Ovary (tissue), 9 donors: ENCODE data around the gene RPS6KA4. TPM values are rescaled to one million over a fixed set of nuclear protein-coding genes. Genes with fewer than 3 reads are reported as not detected.
"Not testable (repeated sequence)": the region's sequence is repeated elsewhere in the genome, so short reads cannot be mapped to it uniquely, and the experiment has no call there.

Experiments
- DNase-seq, 5 donors: peaks; one replicate each; pipeline ENCODE4 v3.0.0-alpha.2; 2019 to 2020
- H3K27ac ChIP-seq, 2 donors: fragments of 200-600 bp; one replicate each; pipeline versions ENCODE4 v1.5.1 to v1.8.0; 2019 to 2022
- H3K27me3 ChIP-seq: fragments of 200-600 bp; one replicate; pipeline ENCODE4 v1.8.0; 2022
- H3K36me3 ChIP-seq: fragments of 200-600 bp; sonication (generic); one replicate; pipeline ENCODE4 v1.5.1; 2019
- H3K4me1 ChIP-seq: one replicate; pipeline ENCODE4 v1.8.1; 2013; ENCODE audit warnings: mild to moderate bottlenecking, moderate library complexity; ENCODE audit not compliant: insufficient read depth
- H3K4me3 ChIP-seq: fragments of 200-600 bp; sonication (generic); one replicate; pipeline ENCODE4 v1.5.1; 2017
- H3K9me3 ChIP-seq, 2 donors: fragments of 200-600 bp in 1 of 2; sonication (generic) in 1 of 2; one replicate each; pipeline versions ENCODE4 v1.5.1 to v1.8.1; 2013 to 2019; ENCODE audit warnings: mild to moderate bottlenecking in 1 of 2, moderate library complexity in 1 of 2
- CTCF ChIP-seq, 3 donors: fragments of 450-650 bp in 2 of 3; fragments of 200-600 bp in 1 of 3; IDR thresholded peaks; one replicate each; pipeline versions ENCODE4 v1.5.1 to v1.8.0; 2016 to 2022; ENCODE audit warnings: antibody characterized with exemption in 3 of 3, mild to moderate bottlenecking in 1 of 3
- EP300 ChIP-seq: sonication (generic); formaldehyde crosslinking; IDR thresholded peaks from one replicate; pipeline ENCODE4 v1.6.1; 2017; ENCODE audit warnings: antibody characterized with exemption
- POLR2A ChIP-seq: fragments of 450-650 bp; IDR thresholded peaks from one replicate; pipeline ENCODE4 v1.6.1; 2017; ENCODE audit warnings: antibody characterized with exemption, mild to moderate bottlenecking, moderate library complexity
- WGBS, 3 donors: extraction: QIAGEN DNeasy Blood & Tissue Kit in 1 of 3; methylation state at CpG; one replicate each; pipeline versions ENCODE4 v1.1.5 to v1.1.7; 2013 to 2017; 5-methylcytosine and 5-hydroxymethylcytosine counted together
- intact Hi-C, 4 donors: fragments of 100-400 bp; cut with DNase I; formaldehyde crosslinking; loops; one replicate each; pipeline versions ENCODE4 v1.11.0 to v1.15.1; 2022 to 2023
- microRNA counts: library from miRNA; unstranded; fragments of <30 nt; microRNA quantifications from one replicate; lab custom pipeline; 2016
- microRNA-seq, 3 donors: library from miRNA; unstranded; fragments of <30 nt; microRNA quantifications; one replicate each; pipeline versions ENCODE4 to v1.2.0, GENCODE V29; 2019 to 2020
- polyA plus RNA-seq, 2 donors: library from polyadenylated mRNA; stranded (reverse); fragments of 200-250 nt in 1 of 2; fragments of 350-450 nt in 1 of 2; fragmentation: Illumina TruSeq in 1 of 2; extraction: RNeasy Lipid Tissue Mini Kit (QIAGEN cat#74804) in 1 of 2; gene quantifications; one replicate each; pipeline ENCODE4 v1.2.3, GENCODE V29; 2013 to 2014
- small RNA-seq: library from RNA; depleted of rRNA; stranded (forward); fragments of <200 nt; gene quantifications from one replicate; pipeline ENCODE3, GENCODE V24; 2016
- total RNA-seq, 7 donors: library from RNA; depleted of rRNA in 2 of 7; stranded (reverse); fragments of >200 nt in 2 of 7; fragmentation: NEBNext Ultra II Directional in 3 of 7; extraction: Animal tissue kit (Norgen Biotek cat#: 25700) in 3 of 7; gene quantifications; one replicate each; pipeline versions ENCODE4 v1.1.0 to v1.2.4, GENCODE V29; 2016 to 2023
- donor health status: DM: no; HTN: no; CAD: no; lungs with moderate emphysema.
- donor health status: DM: no; HTN: no; CAD: no.
- donor health status: Bipolar disorder and iron deficiency.
- donor health status: DM: yes; HTN: yes; CAD: no.
- donor health status: DM: no; HTN: no; CAD: no.
- donor health status: DM: yes; HTN: yes; CAD: no.

The RPS6KA4 gene
- total and polyA plus RNA-seq, 9 donors: 4.0 to 31.4 (median 14.9) TPM

GRCh38 chr11:64415996-64416728 lies 57.2 kb downstream of the RPS6KA4 start:
- Histone ChIP-seq H3K4me1 (no peaks in the 10 kb centered on the region), H3K4me3 (no peak overlapping the region), H3K36me3 (no peaks in the 10 kb centered on the region), H3K27me3 (no peaks in the 10 kb centered on the region), H3K9me3 (no peaks in the 10 kb centered on the region), H3K27ac (no peak overlapping the region)
- DNase-seq: no peak
- TF ChIP-seq POLR2A (no peak), EP300 (no peak), CTCF (IDR thresholded peaks at IDR 0.05) (no peak)
- intact Hi-C loops: no loop called here
- 81 to 89% (median 82%) methylated on average over 9 of the region's 9 CpGs for WGBS, 3 donors

GRCh38 chr11:64418233-64418632 lies 59.3 kb downstream of the RPS6KA4 start:
- H3K27me3 ChIP-seq, H3K4me1 ChIP-seq, H3K4me3 ChIP-seq, H3K27ac ChIP-seq, H3K9me3 ChIP-seq, H3K36me3 ChIP-seq, intact Hi-C loops, DNase-seq: not testable (repeated sequence)
- 89 to 93% (median 90%) methylated on average over 7 of the region's 7 CpGs for WGBS, 3 donors

GRCh38 chr11:64419257-64419790 lies 60.4 kb downstream of the RPS6KA4 start:
- no peaks in the 10 kb centered on the region for H3K9me3 ChIP-seq
- H3K27me3 ChIP-seq: no peaks in the 10 kb centered on the region
- no peak for DNase-seq
- H3K4me3 ChIP-seq: no peak overlapping the region
- no peaks in the 10 kb centered on the region for H3K36me3 ChIP-seq
- no peak for TF ChIP-seq EP300
- TF ChIP-seq POLR2A: no peak
- TF ChIP-seq CTCF (IDR thresholded peaks at IDR 0.05): no peak
- H3K27ac ChIP-seq: no peak overlapping the region
- WGBS, 3 donors: 88 to 94% (median 94%) methylated on average over 11 of the region's 11 CpGs
- intact Hi-C loops: no loop called here
- no peaks in the 10 kb centered on the region for H3K4me1 ChIP-seq

DNA sequence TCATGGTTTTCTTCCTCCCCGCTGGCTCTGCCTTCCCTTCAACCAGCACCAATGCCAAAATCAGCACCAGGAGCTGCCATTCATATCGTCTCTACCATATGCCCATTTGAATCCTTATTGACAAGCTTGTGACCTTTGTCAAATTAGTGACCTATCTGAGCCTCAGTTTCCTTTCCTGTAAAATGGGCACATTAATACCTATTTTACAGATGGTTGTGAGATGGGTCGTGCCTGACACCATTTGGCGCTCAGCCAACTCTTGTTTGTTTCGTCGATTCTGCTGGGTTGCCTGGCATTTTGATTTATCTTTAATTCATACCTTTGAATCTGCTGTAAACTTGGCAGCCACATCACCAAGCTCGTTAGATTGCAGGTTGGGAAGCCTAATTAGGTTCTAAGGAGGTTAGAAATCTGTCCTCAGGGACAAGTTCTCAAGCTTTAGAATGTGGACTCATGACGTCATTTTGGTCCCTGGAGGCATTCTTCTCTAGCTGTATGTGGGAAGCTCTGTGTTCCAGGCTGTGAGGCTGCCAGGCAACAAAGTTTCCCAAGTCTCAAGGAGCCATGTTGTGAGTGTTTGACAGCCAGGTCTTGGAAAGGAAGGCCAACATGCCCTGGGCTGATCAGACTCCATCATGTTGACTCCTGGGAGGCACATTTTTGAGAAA lies 61.0 kb downstream of the RPS6KA4 start:
- WGBS, 3 donors: 54 to 59% (median 55%) methylated on average over 8 of the region's 8 CpGs
- H3K27me3 ChIP-seq: no peaks in the 10 kb centered on the region
- intact Hi-C loops: no loop called here

More for the DNA sequence above, 61.0 kb downstream of the RPS6KA4 start:
- TF ChIP-seq CTCF (IDR thresholded peaks at IDR 0.05) (no peak), POLR2A (no peak), EP300 (no peak)
- no peak for DNase-seq
- Histone ChIP-seq H3K27ac (no peak overlapping the region), H3K4me3 (no peak overlapping the region), H3K9me3 (no peaks in the 10 kb centered on the region), H3K36me3 (no peaks in the 10 kb centered on the region), H3K4me1 (no peaks in the 10 kb centered on the region)

MicroRNAs encoded within 50 kb of the gene (microRNA counts, 767-probe panel; counts per million panel counts)
- microRNA hsa-miR-1237 (lab: Ali Mortazavi, UCI): 530 counts per million, percentile 78 among the panel's probes with 10 or more counts

Small RNA genes within 50 kb of the gene (microRNA-seq; reads per million reads assigned to microRNA genes)
- gene MIR1237 (0 to 0.63 (median 0.18) reads per million in 3 donors), gene MIR7155 (0 to 0.18 (median 0.16) reads per million in 3 donors)

Small RNA genes within 50 kb of the gene (small RNA-seq; reads per million reads assigned to genes)
- gene MIR1237: not detected
- gene MIR7155: not detected

Other genes with a start within 250 kb of the RPS6KA4 start
- gene MACROD1, start 193.0 kb upstream of the RPS6KA4 start, total RNA-seq: 10 to 100 TPM; 24.9 to 50.2 (median 34.2) TPM
- gene MACROD1, start 193.0 kb upstream of the RPS6KA4 start, polyA plus RNA-seq: 10 to 100 TPM; 21.1 to 24.1 TPM
- gene STIP1, start 173.0 kb upstream of the RPS6KA4 start, total RNA-seq: 100 to 1,000 TPM in 4 of 7 donors, 10 to 100 TPM in 3; 56.8 to 178 (median 111) TPM
- gene STIP1, start 173.0 kb upstream of the RPS6KA4 start, polyA plus RNA-seq: 100 to 1,000 TPM in 1 of 2 donors, 10 to 100 TPM in 1; 48.4 to 238 TPM
- 10 to 100 TPM in 2 of 7 donors, 1 to 10 TPM in 5; 3.7 to 19.7 (median 7.5) TPM for gene FERMT3, start 152.4 kb upstream of the RPS6KA4 start, total RNA-seq
- gene FERMT3, start 152.4 kb upstream of the RPS6KA4 start, polyA plus RNA-seq: 1 to 10 TPM; 2.2 to 6.4 TPM
- 10 to 100 TPM; 23.4 to 41.4 (median 32.6) TPM for gene TRPT1, start 133.0 kb upstream of the RPS6KA4 start, total RNA-seq
- 10 to 100 TPM; 16.6 to 37.4 TPM for gene TRPT1, start 133.0 kb upstream of the RPS6KA4 start, polyA plus RNA-seq
- 10 to 100 TPM; 31.8 to 52.7 (median 42.2) TPM for gene NUDT22, start 132.9 kb upstream of the RPS6KA4 start, total RNA-seq
- 10 to 100 TPM in 1 of 2 donors, 1 to 10 TPM in 1; 4.8 to 32.3 TPM for gene NUDT22, start 132.9 kb upstream of the RPS6KA4 start, polyA plus RNA-seq
- gene DNAJC4, start 128.6 kb upstream of the RPS6KA4 start, total RNA-seq: 10 to 100 TPM; 25.0 to 62.2 (median 43.1) TPM
- gene DNAJC4, start 128.6 kb upstream of the RPS6KA4 start, polyA plus RNA-seq: 10 to 100 TPM; 28.8 to 69.1 TPM
- gene VEGFB, start 124.6 kb upstream of the RPS6KA4 start, total RNA-seq: 100 to 1,000 TPM in 5 of 7 donors, 10 to 100 TPM in 2; 27.4 to 164 (median 125) TPM
- 100 to 1,000 TPM in 1 of 2 donors, 10 to 100 TPM in 1; 81.9 to 124 TPM for gene VEGFB, start 124.6 kb upstream of the RPS6KA4 start, polyA plus RNA-seq
- 10 to 100 TPM; 41.4 to 88.0 (median 49.5) TPM for gene FKBP2, start 118.1 kb upstream of the RPS6KA4 start, total RNA-seq
- 100 to 1,000 TPM in 1 of 2 donors, 10 to 100 TPM in 1; 25.1 to 132 TPM for gene FKBP2, start 118.1 kb upstream of the RPS6KA4 start, polyA plus RNA-seq
- gene PPP1R14B, start 112.2 kb upstream of the RPS6KA4 start, total RNA-seq: 10 to 100 TPM; 27.8 to 71.3 (median 60.3) TPM
- 10 to 100 TPM; 15.1 to 36.0 TPM for gene PPP1R14B, start 112.2 kb upstream of the RPS6KA4 start, polyA plus RNA-seq
- 10 to 100 TPM; 13.5 to 44.8 (median 29.9) TPM for gene PLCB3, start 107.6 kb upstream of the RPS6KA4 start, total RNA-seq
- gene PLCB3, start 107.6 kb upstream of the RPS6KA4 start, polyA plus RNA-seq: 10 to 100 TPM in 1 of 2 donors, 1 to 10 TPM in 1; 5.3 to 16.9 TPM
- gene BAD, start 74.5 kb upstream of the RPS6KA4 start, total RNA-seq: 100 to 1,000 TPM in 1 of 7 donors, 10 to 100 TPM in 6; 54.8 to 125 (median 63.6) TPM
- 10 to 100 TPM in 1 of 2 donors, 1 to 10 TPM in 1; 3.4 to 81.9 TPM for gene BAD, start 74.5 kb upstream of the RPS6KA4 start, polyA plus RNA-seq
- 10 to 100 TPM in 6 of 7 donors, 1 to 10 TPM in 1; 9.1 to 30.9 (median 23.8) TPM for gene GPR137, start 73.3 kb upstream of the RPS6KA4 start, total RNA-seq
- 10 to 100 TPM in 1 of 2 donors, 1 to 10 TPM in 1; 3.1 to 23.2 TPM for gene GPR137, start 73.3 kb upstream of the RPS6KA4 start, polyA plus RNA-seq
- gene KCNK4, start 67.9 kb upstream of the RPS6KA4 start, total RNA-seq: not detected
- not detected for gene KCNK4, start 67.9 kb upstream of the RPS6KA4 start, polyA plus RNA-seq
- not detected for gene CATSPERZ, start 58.8 kb upstream of the RPS6KA4 start, total RNA-seq
- gene CATSPERZ, start 58.8 kb upstream of the RPS6KA4 start, polyA plus RNA-seq: not detected
- gene ESRRA, start 53.6 kb upstream of the RPS6KA4 start, total RNA-seq: 10 to 100 TPM in 6 of 7 donors, 1 to 10 TPM in 1; 9.2 to 17.4 (median 15.7) TPM
- gene ESRRA, start 53.6 kb upstream of the RPS6KA4 start, polyA plus RNA-seq: 10 to 100 TPM in 1 of 2 donors, 1 to 10 TPM in 1; 2.3 to 11.9 TPM
- gene TRMT112, start 41.6 kb upstream of the RPS6KA4 start, total RNA-seq: 100 to 1,000 TPM; 207 to 432 (median 275) TPM
- 100 to 1,000 TPM; 272 to 383 TPM for gene TRMT112, start 41.6 kb upstream of the RPS6KA4 start, polyA plus RNA-seq
- 100 to 1,000 TPM; 160 to 400 (median 192) TPM for gene PRDX5, start 41.0 kb upstream of the RPS6KA4 start, total RNA-seq
- 100 to 1,000 TPM; 272 to 334 TPM for gene PRDX5, start 41.0 kb upstream of the RPS6KA4 start, polyA plus RNA-seq
- gene CCDC88B, start 19.0 kb upstream of the RPS6KA4 start, total RNA-seq: 1 to 10 TPM; 3.4 to 7.5 (median 3.5) TPM
- 1 to 10 TPM in 1 of 2 donors, under 1 TPM in 1; 0.95 to 3.6 TPM for gene CCDC88B, start 19.0 kb upstream of the RPS6KA4 start, polyA plus RNA-seq
- under 1 TPM in 5 of 7 donors, not detected in 2; 0.12 to 0.65 (median 0.15) TPM for gene SLC22A11, start 196.8 kb downstream of the RPS6KA4 start, total RNA-seq
- gene SLC22A11, start 196.8 kb downstream of the RPS6KA4 start, polyA plus RNA-seq: under 1 TPM in 1 of 2 donors, not detected in 1; 0.13 TPM
- gene SLC22A12, start 232.1 kb downstream of the RPS6KA4 start, total RNA-seq: not detected
- gene SLC22A12, start 232.1 kb downstream of the RPS6KA4 start, polyA plus RNA-seq: not detected